Measurements from ENCODE around the gene ANKK1.

DNA sequence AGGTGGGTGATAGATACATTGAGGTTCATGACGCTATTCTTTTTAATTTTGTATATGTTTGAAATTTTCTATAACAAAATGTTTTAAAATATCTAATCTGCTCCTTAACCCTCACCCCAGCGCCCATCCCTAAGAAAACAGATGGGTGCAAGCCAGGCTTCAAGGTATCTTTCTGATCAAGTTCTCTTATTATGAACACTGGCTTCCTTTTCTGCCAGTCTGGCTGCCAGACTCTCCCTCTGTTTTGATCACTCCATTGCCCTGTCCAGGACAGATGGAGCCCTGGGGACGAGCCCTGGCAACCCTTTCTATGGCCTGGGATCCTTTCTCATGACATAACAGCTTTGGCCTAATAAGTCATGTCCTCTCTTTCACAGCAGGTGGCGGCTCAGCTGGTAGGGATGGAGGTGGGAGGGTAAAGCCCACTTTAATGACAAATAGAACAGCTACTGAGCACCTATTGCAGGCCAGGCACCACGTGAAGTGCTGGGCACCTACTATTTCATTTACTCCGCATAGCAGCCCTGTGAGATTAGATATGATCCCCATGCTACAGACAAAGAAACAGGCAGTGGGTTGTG is 49.2 kb downstream of the ANKK1 start:
- TF ChIP-seq, protein P1, sequence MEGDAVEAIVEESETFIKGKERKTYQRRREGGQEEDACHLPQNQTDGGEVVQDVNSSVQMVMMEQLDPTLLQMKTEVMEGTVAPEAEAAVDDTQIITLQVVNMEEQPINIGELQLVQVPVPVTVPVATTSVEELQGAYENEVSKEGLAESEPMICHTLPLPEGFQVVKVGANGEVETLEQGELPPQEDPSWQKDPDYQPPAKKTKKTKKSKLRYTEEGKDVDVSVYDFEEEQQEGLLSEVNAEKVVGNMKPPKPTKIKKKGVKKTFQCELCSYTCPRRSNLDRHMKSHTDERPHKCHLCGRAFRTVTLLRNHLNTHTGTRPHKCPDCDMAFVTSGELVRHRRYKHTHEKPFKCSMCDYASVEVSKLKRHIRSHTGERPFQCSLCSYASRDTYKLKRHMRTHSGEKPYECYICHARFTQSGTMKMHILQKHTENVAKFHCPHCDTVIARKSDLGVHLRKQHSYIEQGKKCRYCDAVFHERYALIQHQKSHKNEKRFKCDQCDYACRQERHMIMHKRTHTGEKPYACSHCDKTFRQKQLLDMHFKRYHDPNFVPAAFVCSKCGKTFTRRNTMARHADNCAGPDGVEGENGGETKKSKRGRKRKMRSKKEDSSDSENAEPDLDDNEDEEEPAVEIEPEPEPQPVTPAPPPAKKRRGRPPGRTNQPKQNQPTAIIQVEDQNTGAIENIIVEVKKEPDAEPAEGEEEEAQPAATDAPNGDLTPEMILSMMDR (IDR thresholded peaks at IDR 0.05): no peak
- TF ChIP-seq POLR2AphosphoS5 (IDR thresholded peaks at IDR 0.05; ENCODE audit: insufficient read depth in 1 of 2, low read depth in 1 of 2) (no peak), POLR2A (IDR thresholded peaks at IDR 0.05) (no peak)

All from vagina (tissue), 2 donors.